ENCODE measurements around the gene ADGRF5.
"Not testable (repeated sequence)": the region's sequence is repeated elsewhere in the genome, so short reads cannot be mapped to it uniquely, and the experiment has no call there.

Gene ADGRF5

GRCh38 chr6:46863791-46864190, 57.9 kb downstream of the ADGRF5 start:
- TF ChIP-seq CTCF (IDR thresholded peaks at IDR 0.05; ENCODE audit: low read length), result no peak
- TF ChIP-seq EZH2 (IDR thresholded peaks at IDR 0.05; ENCODE audit: borderline replicate concordance, low read length), result no peak
- Histone ChIP-seq H3K4me3 (ENCODE audit: low read depth, low read length, poor library complexity, severe bottlenecking) (no peak overlapping the region), H3K4me2 (ENCODE audit: low read length) (no peak overlapping the region), H3K36me3 (ENCODE audit: insufficient read depth, low read length) (no peaks in the 10 kb centered on the region), H3K9me2 (ENCODE audit: low read depth, low read length) (no peaks in the 10 kb centered on the region), H3K27me3 (ENCODE audit: insufficient read depth, low read length) (no peaks in the 10 kb centered on the region), H3F3A (ENCODE audit: insufficient read depth, low read length) (no peaks in the 10 kb centered on the region), H4K20me1 (ENCODE audit: insufficient read depth, low read length) (no peaks in the 10 kb centered on the region), H2AFZ (ENCODE audit: low read length) (no peak overlapping the region), H3K79me2 (ENCODE audit: insufficient read depth, low read length) (no peaks in the 10 kb centered on the region), H3K9me3 (ENCODE audit: low read length) (no peaks in the 10 kb centered on the region), H3K27ac (ENCODE audit: low read depth, low read length, poor library complexity, severe bottlenecking) (no peak overlapping the region), H3K9ac (ENCODE audit: low read length) (no peak overlapping the region), H3K4me1 (ENCODE audit: insufficient read depth, low read length, severe bottlenecking) (no peaks in the 10 kb centered on the region)

GRCh38 chr6:46862381-46862780, 59.4 kb downstream of the ADGRF5 start:
- no peak overlapping the region for H3K27ac ChIP-seq (ENCODE audit: low read depth, low read length, poor library complexity, severe bottlenecking)
- H3K9me3 ChIP-seq (ENCODE audit: low read length), result no peaks in the 10 kb centered on the region
- H3K9me2 ChIP-seq (ENCODE audit: low read depth, low read length), result no peaks in the 10 kb centered on the region
- H3K4me1 ChIP-seq (ENCODE audit: insufficient read depth, low read length, severe bottlenecking), result no peaks in the 10 kb centered on the region
- no peaks in the 10 kb centered on the region for H3K36me3 ChIP-seq (ENCODE audit: insufficient read depth, low read length)
- no peaks in the 10 kb centered on the region for H3K27me3 ChIP-seq (ENCODE audit: insufficient read depth, low read length)
- no peaks in the 10 kb centered on the region for H4K20me1 ChIP-seq (ENCODE audit: insufficient read depth, low read length)
- TF ChIP-seq EZH2 (IDR thresholded peaks at IDR 0.05; ENCODE audit: borderline replicate concordance, low read length) (no peak), CTCF (IDR thresholded peaks at IDR 0.05; ENCODE audit: low read length) (no peak)
- H3F3A ChIP-seq (ENCODE audit: insufficient read depth, low read length), result no peaks in the 10 kb centered on the region
- H3K9ac ChIP-seq (ENCODE audit: low read length), result no peak overlapping the region
- no peak overlapping the region for H3K4me3 ChIP-seq (ENCODE audit: low read depth, low read length, poor library complexity, severe bottlenecking)
- no peak overlapping the region for H3K4me2 ChIP-seq (ENCODE audit: low read length)
- H3K79me2 ChIP-seq (ENCODE audit: insufficient read depth, low read length), result no peaks in the 10 kb centered on the region
- H2AFZ ChIP-seq (ENCODE audit: low read length), result no peak overlapping the region

- not testable (repeated sequence) for H3K9me2 ChIP-seq (ENCODE audit: low read depth, low read length); H3K4me1 ChIP-seq (ENCODE audit: insufficient read depth, low read length, severe bottlenecking); H3F3A ChIP-seq (ENCODE audit: insufficient read depth, low read length); H3K27ac ChIP-seq (ENCODE audit: low read depth, low read length, poor library complexity, severe bottlenecking); H3K36me3 ChIP-seq (ENCODE audit: insufficient read depth, low read length); H3K9me3 ChIP-seq (ENCODE audit: low read length); H2AFZ ChIP-seq (ENCODE audit: low read length); H3K79me2 ChIP-seq (ENCODE audit: insufficient read depth, low read length); H3K4me3 ChIP-seq (ENCODE audit: low read depth, low read length, poor library complexity, severe bottlenecking); H3K9ac ChIP-seq (ENCODE audit: low read length); H4K20me1 ChIP-seq (ENCODE audit: insufficient read depth, low read length); H3K4me2 ChIP-seq (ENCODE audit: low read length); H3K27me3 ChIP-seq (ENCODE audit: insufficient read depth, low read length)
- TF ChIP-seq CTCF (IDR thresholded peaks at IDR 0.05; ENCODE audit: low read length), result peak; percentile 53
These were observed 65.8 kb downstream of the ADGRF5 start for GRCh38 chr6:46855966-46856365.

- H3K9me3 ChIP-seq (ENCODE audit: low read length); H3K27ac ChIP-seq (ENCODE audit: low read depth, low read length, poor library complexity, severe bottlenecking); H3K4me3 ChIP-seq (ENCODE audit: low read depth, low read length, poor library complexity, severe bottlenecking); H3K9me2 ChIP-seq (ENCODE audit: low read depth, low read length); H3K4me1 ChIP-seq (ENCODE audit: insufficient read depth, low read length, severe bottlenecking); H3K9ac ChIP-seq (ENCODE audit: low read length); H4K20me1 ChIP-seq (ENCODE audit: insufficient read depth, low read length); H3F3A ChIP-seq (ENCODE audit: insufficient read depth, low read length); H3K79me2 ChIP-seq (ENCODE audit: insufficient read depth, low read length); H3K27me3 ChIP-seq (ENCODE audit: insufficient read depth, low read length); H3K4me2 ChIP-seq (ENCODE audit: low read length); H2AFZ ChIP-seq (ENCODE audit: low read length); H3K36me3 ChIP-seq (ENCODE audit: insufficient read depth, low read length): not testable (repeated sequence)
These were observed 70.2 kb downstream of the ADGRF5 start for GRCh38 chr6:46851576-46851975.
